GM23338 (cell line): ENCODE data around the gene CIC.

ENCODE experiments used
- CREB1 ChIP-seq: fragments of 250-450 bp; sonication (Bioruptor Pico); IDR thresholded peaks from 2 replicates; pipeline ENCODE4 v1.5.0; 2020; ENCODE audit warnings: low read depth, mild to moderate bottlenecking, moderate library complexity
- EZH2 ChIP-seq: fragments of 200-600 bp; sonication (generic); IDR thresholded peaks from one replicate; pipeline ENCODE4 v1.8.0; 2017; ENCODE audit warnings: antibody characterized with exemption, mild to moderate bottlenecking, low read depth; ENCODE audit not compliant: unreplicated experiment
- EZH2phosphoT487 ChIP-seq: fragments of 200-600 bp; sonication (generic); IDR thresholded peaks from one replicate; pipeline ENCODE4 v1.8.1; 2018; ENCODE audit warnings: antibody characterized with exemption; ENCODE audit not compliant: unreplicated experiment
- JUNB ChIP-seq: IDR thresholded peaks from one replicate; pipeline ENCODE4 v1.6.1; 2016; ENCODE audit warnings: antibody characterized with exemption; ENCODE audit not compliant: unreplicated experiment
- POLR2AphosphoS5 ChIP-seq: IDR thresholded peaks from 2 replicates; pipeline ENCODE4 v1.6.1; 2016; ENCODE audit warnings: antibody characterized with exemption, low read depth
- TF ChIP-seq, protein P1 (sequence below), 2 experiments: fragments of 200-600 bp in 1 of 2; sonication (generic) in 1 of 2; conservative IDR thresholded peaks; 2 replicates each; pipeline versions ENCODE4 v1.5.1 to v1.6.1; 2016 to 2017; ENCODE audit warnings: antibody characterized with exemption in 2 of 2, low read depth in 2 of 2, mild to moderate bottlenecking in 2 of 2, moderate library complexity in 1 of 2

DNA sequence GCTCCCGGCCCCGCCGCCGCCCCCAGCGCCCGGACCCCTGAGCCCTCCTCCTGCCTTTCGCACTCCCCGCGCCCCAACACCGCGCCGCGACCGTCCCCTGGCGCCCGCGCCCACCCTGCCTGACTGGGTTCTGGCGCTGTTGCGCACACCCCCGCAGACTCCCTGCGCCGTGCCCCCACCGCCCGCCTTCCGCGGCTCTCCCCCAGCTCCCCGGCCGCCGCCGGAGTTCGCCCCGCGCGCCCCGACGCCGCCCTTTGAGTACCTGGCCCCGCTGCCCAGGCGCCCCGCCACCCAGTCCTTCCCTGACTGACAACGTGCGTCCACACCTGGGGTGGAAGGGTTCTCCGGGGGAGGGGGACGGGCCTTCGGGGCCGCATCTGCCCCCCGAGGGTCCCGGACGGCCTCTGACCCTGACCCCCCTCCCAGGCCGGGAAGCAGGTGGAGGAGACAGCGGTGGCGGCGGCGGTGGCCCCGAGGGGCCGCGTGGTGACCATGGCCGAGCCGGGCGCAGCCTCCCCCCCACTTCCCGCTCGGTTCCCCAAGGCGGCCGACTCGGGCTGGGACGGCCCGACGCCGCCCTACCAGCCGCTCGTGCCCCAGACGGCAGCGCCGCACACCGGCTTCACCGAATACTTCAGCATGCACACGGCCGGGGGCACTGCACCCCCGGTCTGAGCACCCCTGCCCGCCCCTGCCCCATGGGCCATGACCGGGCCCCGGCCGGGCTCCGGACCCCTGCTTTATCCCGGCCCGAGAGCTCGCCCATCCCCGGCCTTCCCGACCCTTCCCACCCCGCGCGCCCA, 55.0 kb downstream of the CIC start:
- TF ChIP-seq, protein P1, sequence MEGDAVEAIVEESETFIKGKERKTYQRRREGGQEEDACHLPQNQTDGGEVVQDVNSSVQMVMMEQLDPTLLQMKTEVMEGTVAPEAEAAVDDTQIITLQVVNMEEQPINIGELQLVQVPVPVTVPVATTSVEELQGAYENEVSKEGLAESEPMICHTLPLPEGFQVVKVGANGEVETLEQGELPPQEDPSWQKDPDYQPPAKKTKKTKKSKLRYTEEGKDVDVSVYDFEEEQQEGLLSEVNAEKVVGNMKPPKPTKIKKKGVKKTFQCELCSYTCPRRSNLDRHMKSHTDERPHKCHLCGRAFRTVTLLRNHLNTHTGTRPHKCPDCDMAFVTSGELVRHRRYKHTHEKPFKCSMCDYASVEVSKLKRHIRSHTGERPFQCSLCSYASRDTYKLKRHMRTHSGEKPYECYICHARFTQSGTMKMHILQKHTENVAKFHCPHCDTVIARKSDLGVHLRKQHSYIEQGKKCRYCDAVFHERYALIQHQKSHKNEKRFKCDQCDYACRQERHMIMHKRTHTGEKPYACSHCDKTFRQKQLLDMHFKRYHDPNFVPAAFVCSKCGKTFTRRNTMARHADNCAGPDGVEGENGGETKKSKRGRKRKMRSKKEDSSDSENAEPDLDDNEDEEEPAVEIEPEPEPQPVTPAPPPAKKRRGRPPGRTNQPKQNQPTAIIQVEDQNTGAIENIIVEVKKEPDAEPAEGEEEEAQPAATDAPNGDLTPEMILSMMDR (conservative IDR thresholded peaks at IDR 0.05; ENCODE audit: low read depth in 2 of 2): peak in 1 of 2 experiments; percentile 40; a peak in 2 of 4 replicates
- TF ChIP-seq JUNB: no peak
- TF ChIP-seq CREB1: no peak
- no peak for TF ChIP-seq POLR2AphosphoS5
- TF ChIP-seq EZH2: peak; percentile 44
- no peak for TF ChIP-seq EZH2phosphoT487
